Esophagus muscularis mucosa (tissue), 3 donors: Measurements from ENCODE around the gene PAQR9.

ENCODE experiments used
- CTCF ChIP-seq, 3 experiments: fragments of 200-600 bp in 2 of 3; fragments of 450-650 bp in 1 of 3; sonication (generic) in 2 of 3; IDR thresholded peaks; one replicate each; pipeline ENCODE4 v1.5.1; 2017 to 2019; ENCODE audit warnings: antibody characterized with exemption in 3 of 3, mild to moderate bottlenecking in 2 of 3, moderate library complexity in 1 of 3
- POLR2A ChIP-seq: fragments of 450-650 bp; IDR thresholded peaks from one replicate; pipeline ENCODE4 v1.6.1; 2017; ENCODE audit warnings: antibody characterized with exemption, moderate library complexity, mild to moderate bottlenecking, low read depth
- POLR2AphosphoS5 ChIP-seq, 2 donors: sonication (generic); formaldehyde crosslinking; IDR thresholded peaks; one replicate each; pipeline ENCODE4 v1.6.1; 2017; ENCODE audit warnings: antibody characterized with exemption in 2 of 2

DNA sequence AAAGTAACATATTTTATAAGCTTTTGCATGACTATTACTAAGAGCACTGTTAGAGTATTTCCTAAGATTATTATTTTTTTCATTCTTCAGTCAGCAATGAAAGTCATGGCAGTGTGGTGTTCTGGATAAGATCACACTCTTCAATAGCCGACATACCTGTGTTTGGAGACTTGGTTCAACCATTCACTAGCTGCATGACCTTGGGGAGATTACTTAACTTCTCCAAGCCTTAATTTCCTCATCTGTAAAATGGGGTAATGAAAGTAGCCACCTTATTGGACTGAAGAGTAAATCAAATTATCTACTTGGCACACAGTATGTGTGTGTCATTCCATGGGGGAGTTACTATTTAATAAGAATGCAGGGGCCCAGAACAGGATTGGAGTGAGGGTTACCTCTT lies 50.0 kb downstream of the PAQR9 start:
- TF ChIP-seq CTCF (IDR thresholded peaks at IDR 0.05) (no peak), POLR2A (no peak), POLR2AphosphoS5 (IDR thresholded peaks at IDR 0.05) (peak in 1 of 2 donors; percentile 26)
